HCT116 (cell line): ENCODE data around the gene CASZ1. TPM values are rescaled to one million over a fixed set of nuclear protein-coding genes. Genes with fewer than 3 reads are reported as not detected.

ENCODE experiments used
- ATAC-seq: fragments of 200-7000 bp; cut with Tn5 transposase; 2 replicates; pipeline ENCODE4 v1.9.1; 2020; ENCODE audit warnings: mild to moderate bottlenecking, moderate library complexity
- BruUV-seq: library from RNA; stranded (reverse); fragments of 400-500 nt; replicated peaks from 2 replicates; lab custom pipeline; 2021; lab: Mats Ljungman, UMichigan
- CTCF ChIA-PET: fragments of 300-600 bp; sonication (Branson Sonifier 250); formaldehyde crosslinking; loops from one replicate; lab custom pipeline; 2021; ENCODE audit warnings: antibody characterized with exemption; lab: Charles Lee
- POLR2A ChIA-PET: fragments of 300-600, 350-600 bp; sonication (Branson Sonifier 250); formaldehyde crosslinking; loops from one replicate; lab custom pipeline; 2021; ENCODE audit warnings: antibody characterized with exemption; lab: Charles Lee
- RAD21 ChIA-PET, 2 experiments: fragments of 300-600 bp; sonication (Branson Sonifier 250); formaldehyde crosslinking; loops; one replicate each; lab custom pipeline; 2023; ENCODE audit warnings: low total read pairs in 2 of 2; ENCODE audit not compliant: uncharacterized antibody in 2 of 2, unreplicated experiment in 2 of 2, low non-redundant PET in 1 of 2; lab: Charles Lee
- DNase-seq: peaks from one replicate; pipeline ENCODE4 v3.0.0-alpha.2; 2010; ENCODE audit warnings: low read depth, low spot score
- H2AFZ ChIP-seq: fragments of 200-600 bp; shearing (Covaris generic), sonication (generic); 2 replicates; pipeline ENCODE4 v1.6.1; 2017; ENCODE audit warnings: low read depth, mixed run types, mixed read lengths, antibody characterized with exemption, low read length; ENCODE audit not compliant: poor library complexity, severe bottlenecking
- H3K27ac ChIP-seq: 2 replicates; pipeline ENCODE4 v1.5.1; 2012; ENCODE audit warnings: low read depth, low read length
- H3K27me3 ChIP-seq: fragments of 200-600 bp; sonication (generic); 2 replicates; pipeline ENCODE4 v1.6.1; 2016; ENCODE audit warnings: mixed run types, low read length, mixed read lengths; ENCODE audit not compliant: insufficient read depth
- H3K36me3 ChIP-seq, 2 experiments: fragments of 200-500 bp in 1 of 2; fragments of 200-600 bp in 1 of 2; sonication (Bioruptor generic) in 1 of 2; sonication (generic) in 1 of 2; 2 replicates each; pipeline versions ENCODE4 v1.5.1 to v1.6.1; 2014 to 2016; ENCODE audit warnings: low read length in 2 of 2, inconsistent platforms in 1 of 2, mixed read lengths in 1 of 2, mixed run types in 1 of 2; ENCODE audit not compliant: insufficient read depth in 2 of 2, control insufficient read depth in 1 of 2
- H3K4me1 ChIP-seq, 2 experiments: fragments of 200-600 bp in 1 of 2; sonication (generic) in 1 of 2; 2 replicates each; pipeline versions ENCODE4 v1.5.1 to v1.6.1; 2012 to 2017; ENCODE audit warnings: low read length in 2 of 2, inconsistent platforms in 1 of 2, mild to moderate bottlenecking in 1 of 2, mixed read lengths in 1 of 2, mixed run types in 1 of 2, moderate library complexity in 1 of 2; ENCODE audit not compliant: insufficient read depth in 2 of 2, control insufficient read depth in 1 of 2
- H3K4me2 ChIP-seq: fragments of 200-600 bp; sonication (generic); 2 replicates; pipeline ENCODE4 v1.6.1; 2017; ENCODE audit warnings: mixed run types, low read length, mixed read lengths
- H3K4me3 ChIP-seq, 2 experiments: fragments of 200-600 bp in 1 of 2; sonication (generic) in 1 of 2; replicated peaks in 1 of 2; 2 replicates each; pipeline ENCODE4 v1.5.1; 2011 to 2016; ENCODE audit warnings: low read length in 2 of 2, control low read depth in 1 of 2, low read depth in 1 of 2, mild to moderate bottlenecking in 1 of 2, mixed read lengths in 1 of 2, mixed run types in 1 of 2
- H3K79me2 ChIP-seq: fragments of 200-600 bp; sonication (generic); 2 replicates; pipeline ENCODE4 v1.6.1; 2017; ENCODE audit warnings: mild to moderate bottlenecking, mixed run types, low read length, moderate library complexity, mixed read lengths; ENCODE audit not compliant: insufficient read depth
- H3K9ac ChIP-seq: fragments of 200-600 bp; sonication (generic); 2 replicates; pipeline ENCODE4 v1.6.1; 2016; ENCODE audit warnings: low read length, mixed read lengths
- H3K9me2 ChIP-seq: fragments of 200-600 bp; sonication (generic), shearing (Covaris generic); 2 replicates; pipeline ENCODE4 v1.6.1; 2017; ENCODE audit warnings: mixed run types, mild to moderate bottlenecking, moderate library complexity; ENCODE audit not compliant: insufficient read depth
- H3K9me3 ChIP-seq, 2 experiments: fragments of 200-500 bp in 1 of 2; fragments of 200-600 bp in 1 of 2; sonication (Bioruptor generic) in 1 of 2; sonication (generic) in 1 of 2; 2 replicates each; pipeline ENCODE4 v1.6.1; 2014 to 2017; ENCODE audit warnings: low read length in 2 of 2, mixed read lengths in 2 of 2, inconsistent platforms in 1 of 2, low read depth in 1 of 2, mild to moderate bottlenecking in 1 of 2, mixed run types in 1 of 2, moderate library complexity in 1 of 2; ENCODE audit not compliant: control insufficient read depth in 1 of 2, insufficient read depth in 1 of 2
- H4K20me1 ChIP-seq: fragments of 200-600 bp; sonication (generic), shearing (Covaris generic); 2 replicates; pipeline ENCODE4 v1.6.1; 2017; ENCODE audit warnings: mixed run types, mild to moderate bottlenecking, moderate library complexity; ENCODE audit not compliant: insufficient read depth
- CBX3 ChIP-seq: IDR thresholded peaks from 2 replicates; pipeline ENCODE4 v1.6.1; 2012; ENCODE audit warnings: low read depth
- CEBPB ChIP-seq: IDR thresholded peaks from 2 replicates; pipeline ENCODE4 v1.6.1; 2012; ENCODE audit warnings: low read depth
- CTCF ChIP-seq, 3 experiments: fragments of 200-600 bp in 1 of 3; sonication (generic) in 1 of 3; IDR thresholded peaks in 2 of 3; conservative IDR thresholded peaks in 1 of 3; 2 replicates each; pipeline ENCODE4 v1.5.1; 2012 to 2017; ENCODE audit warnings: low read depth in 2 of 3, low read length in 2 of 3, antibody characterized with exemption in 1 of 3, borderline replicate concordance in 1 of 3, control low read depth in 1 of 3, mild to moderate bottlenecking in 1 of 3, mixed read lengths in 1 of 3, mixed run types in 1 of 3, moderate library complexity in 1 of 3; ENCODE audit not compliant: insufficient read depth in 1 of 3
- EGR1 ChIP-seq: IDR thresholded peaks from 2 replicates; pipeline ENCODE4 v1.6.1; 2012; ENCODE audit warnings: low read depth
- EZH2phosphoT487 ChIP-seq: fragments of 200-600 bp; IDR thresholded peaks from 2 replicates; pipeline ENCODE4 v1.6.1; 2018; ENCODE audit warnings: antibody characterized with exemption, borderline replicate concordance
- POLR2A ChIP-seq: IDR thresholded peaks from 2 replicates; pipeline ENCODE4 v1.7.0; 2011; ENCODE audit warnings: borderline replicate concordance; ENCODE audit not compliant: insufficient read depth, insufficient read length; ENCODE audit errors: extremely low read depth
- SRF ChIP-seq: IDR thresholded peaks from 2 replicates; pipeline ENCODE4 v1.6.1; 2012; ENCODE audit warnings: low read depth
- TCF7L2 ChIP-seq: IDR thresholded peaks from 2 replicates; pipeline ENCODE4 v1.7.0; 2011; ENCODE audit warnings: borderline replicate concordance, inconsistent platforms; ENCODE audit not compliant: insufficient read depth, insufficient read length; ENCODE audit errors: extremely low read depth
- YY1 ChIP-seq: IDR thresholded peaks from 2 replicates; pipeline ENCODE4 v1.6.1; 2011; ENCODE audit warnings: low read length, low read depth, moderate library complexity, mild to moderate bottlenecking; ENCODE audit not compliant: insufficient replicate concordance; ENCODE audit errors: extremely low read depth
- intact Hi-C: fragments of 100-400 bp; cut with micrococcal nuclease; formaldehyde crosslinking; loops from 2 replicates; pipeline ENCODE4 v1.10.0; 2022
- total RNA-seq: library from RNA; stranded (reverse); gene quantifications from one replicate; pipeline ENCODE4 v1.2.1, GENCODE V29; 2021; ENCODE audit not compliant: unreplicated experiment

The CASZ1 gene
- total RNA-seq, 1 experiment from 2014 or later, result 7.7 TPM

DNA sequence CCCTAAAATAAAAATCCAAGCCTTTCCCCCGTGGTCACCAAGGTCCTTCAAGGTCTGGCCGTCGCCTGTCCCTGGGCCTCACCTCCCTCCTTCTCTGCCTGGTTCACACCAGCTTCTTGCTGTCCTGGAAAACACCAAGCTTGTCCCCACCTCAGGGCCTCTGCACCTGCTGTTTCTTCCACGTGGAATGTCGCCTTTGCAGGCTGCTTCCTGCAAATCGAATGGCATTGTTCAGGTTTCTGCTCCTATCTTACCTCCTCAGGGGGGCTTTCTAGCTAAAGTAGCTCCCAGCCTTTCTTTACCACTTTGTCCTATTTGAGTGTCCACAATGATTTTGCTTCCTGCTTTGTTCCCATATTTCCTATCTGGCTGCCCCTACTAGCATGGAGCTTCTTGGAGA, 3.3 kb upstream of the CASZ1 start:
- Histone ChIP-seq H3K4me2 (no peak overlapping the region), H3K9me3 (no peaks in the 10 kb centered on the region), H3K27me3 (peaks cover 6% of the 10 kb centered on the region; the same call in 1 of the 2 replicates), H3K4me3 (no peak overlapping the region), H3K79me2 (no peaks in the 10 kb centered on the region), H3K9me2 (no peaks in the 10 kb centered on the region), H3K9ac (no peak overlapping the region), H3K4me1 (peaks cover 9 to 31% of the 10 kb centered on the region in 2 experiments), H2AFZ (no peak overlapping the region), H3K36me3 (no peaks in the 10 kb centered on the region), H4K20me1 (no peaks in the 10 kb centered on the region), H3K27ac (no peak overlapping the region)
- TF ChIP-seq POLR2A (no peak), CTCF (IDR thresholded peaks at IDR 0.05 in 2 of 3, conservative IDR thresholded peaks at IDR 0.05 in 1 of 3; ENCODE audit: borderline replicate concordance in 1 of 3, insufficient read depth in 1 of 3, low read depth in 2 of 3, low read length in 2 of 3) (no peak), CEBPB (no peak), YY1 (no peak), CBX3 (no peak), TCF7L2 (no peak), EGR1 (no peak), EZH2phosphoT487 (no peak), SRF (no peak)
- DNase-seq (no peak), ATAC-seq (no peak)
- intact Hi-C loops, result loop anchor here (5.0 kb wide), 1 partner anchor 107 kb away; no protein-coding TSS in a partner anchor
- RAD21 ChIA-PET, result no interaction called here
- BruUV-seq, result no TSS peak
- POLR2A ChIA-PET, result no interaction called here
- CTCF ChIA-PET, result no interaction called here
